ENCODE results near the gene SCN1A. TPM values are rescaled to one million over a fixed set of nuclear protein-coding genes. Genes with fewer than 3 reads are reported as not detected.

The SCN1A gene
- polyA plus RNA-seq, 1 of the 3 experiments (the other 2 are of a cell fraction), result not detected

- TF ChIP-seq FOXJ3 (CRISPR knock-in tag; IDR thresholded peaks at IDR 0.05), result no peak
Measured at GRCh38 chr2:166057370-166058164, 70.3 kb downstream of the SCN1A start (continued).

DNA sequence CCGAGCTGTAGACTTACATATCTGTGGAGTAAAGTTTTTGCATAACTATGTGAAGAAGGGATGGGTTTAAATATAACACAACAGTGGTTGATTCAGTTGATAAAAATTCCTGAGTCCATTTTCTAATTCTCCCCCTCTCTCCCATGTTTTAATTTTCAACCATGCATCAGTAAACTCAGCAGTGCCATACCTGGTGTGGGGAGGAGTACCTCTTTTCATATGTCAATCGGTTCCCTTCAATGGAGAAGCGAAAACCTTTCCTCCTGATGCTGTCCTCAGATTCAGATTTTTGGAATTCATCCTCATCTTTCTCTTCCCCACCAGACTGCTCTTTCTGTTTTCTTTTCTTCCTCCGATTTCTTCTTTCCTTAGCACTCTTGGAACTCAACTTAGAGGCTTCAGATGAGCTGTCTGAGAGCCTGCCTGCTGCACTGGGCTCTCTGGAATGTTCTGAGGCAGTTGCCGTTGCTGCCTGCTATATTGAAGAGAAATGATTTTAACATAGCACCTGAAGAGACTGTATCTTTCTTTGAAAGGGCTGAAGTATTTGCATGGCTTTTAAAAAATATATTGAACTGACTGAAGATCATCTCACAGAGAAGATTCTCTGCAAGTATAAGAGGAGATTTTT lies 82.9 kb downstream of the SCN1A start:
- H3K4me3 ChIP-seq (ENCODE audit: low read depth in 2 of 2, low read length in 1 of 2), result no peak overlapping the region
- H3K27me3 ChIP-seq (ENCODE audit: insufficient read depth), result no peaks in the 10 kb centered on the region
- H3K27ac ChIP-seq (ENCODE audit: low read depth in 2 of 2, low read length in 1 of 2), result no peak overlapping the region
- no peaks in the 10 kb centered on the region for H3K9me3 ChIP-seq
- no peaks in the 10 kb centered on the region for H3K36me3 ChIP-seq (replicated peaks in 1 of 2; ENCODE audit: control insufficient read depth in 1 of 2, insufficient read depth in 2 of 2, low read length in 1 of 2)
- 70% methylated on average over 5 of the region's 5 CpGs for WGBS (ENCODE audit: low lambda C conversion rate)
- H4K20me1 ChIP-seq (ENCODE audit: insufficient read depth), result no peaks in the 10 kb centered on the region
- no peak overlapping the region for H3K4me2 ChIP-seq
- H3K9me2 ChIP-seq, result no peaks in the 10 kb centered on the region
- TF ChIP-seq CHD2 (IDR thresholded peaks at IDR 0.05; ENCODE audit: low read length, partially characterized antibody) (no peak), POLR2AphosphoS5 (IDR thresholded peaks at IDR 0.05; ENCODE audit: low read depth, low read length) (no peak), TCF12 (IDR thresholded peaks at IDR 0.05) (no peak), EP300 (IDR thresholded peaks at IDR 0.05; ENCODE audit: borderline replicate concordance in 1 of 2, low read depth in 1 of 2, low read length in 1 of 2) (no peak)
- TF ChIP-seq, protein P1, sequence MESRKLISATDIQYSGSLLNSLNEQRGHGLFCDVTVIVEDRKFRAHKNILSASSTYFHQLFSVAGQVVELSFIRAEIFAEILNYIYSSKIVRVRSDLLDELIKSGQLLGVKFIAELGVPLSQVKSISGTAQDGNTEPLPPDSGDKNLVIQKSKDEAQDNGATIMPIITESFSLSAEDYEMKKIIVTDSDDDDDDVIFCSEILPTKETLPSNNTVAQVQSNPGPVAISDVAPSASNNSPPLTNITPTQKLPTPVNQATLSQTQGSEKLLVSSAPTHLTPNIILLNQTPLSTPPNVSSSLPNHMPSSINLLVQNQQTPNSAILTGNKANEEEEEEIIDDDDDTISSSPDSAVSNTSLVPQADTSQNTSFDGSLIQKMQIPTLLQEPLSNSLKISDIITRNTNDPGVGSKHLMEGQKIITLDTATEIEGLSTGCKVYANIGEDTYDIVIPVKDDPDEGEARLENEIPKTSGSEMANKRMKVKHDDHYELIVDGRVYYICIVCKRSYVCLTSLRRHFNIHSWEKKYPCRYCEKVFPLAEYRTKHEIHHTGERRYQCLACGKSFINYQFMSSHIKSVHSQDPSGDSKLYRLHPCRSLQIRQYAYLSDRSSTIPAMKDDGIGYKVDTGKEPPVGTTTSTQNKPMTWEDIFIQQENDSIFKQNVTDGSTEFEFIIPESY (IDR thresholded peaks at IDR 0.05; ENCODE audit: borderline replicate concordance, low read depth), result no peak
- POLR2A ChIA-PET, result no interaction called here
- H3K4me1 ChIP-seq (ENCODE audit: control insufficient read depth in 1 of 2, insufficient read depth in 2 of 2, low read depth in 1 of 2, low read length in 1 of 2), result no peaks in the 10 kb centered on the region; a peak in 2 of 4 replicates
- H2AFZ ChIP-seq (ENCODE audit: low read depth), result no peak overlapping the region; the same call in 1 of the 2 replicates
- H3K79me2 ChIP-seq (ENCODE audit: insufficient read depth), result no peaks in the 10 kb centered on the region
- CTCF ChIA-PET, result interaction anchor here (0.7 kb wide), 1 partner anchor 60 kb away, joined by 3 read pairs; no protein-coding TSS in a partner anchor
- no peaks in the 10 kb centered on the region for H3F3A ChIP-seq (replicated peaks; ENCODE audit: insufficient read depth)
- H3K9ac ChIP-seq, result no peak overlapping the region
- DNase-seq, result no peak

DNA sequence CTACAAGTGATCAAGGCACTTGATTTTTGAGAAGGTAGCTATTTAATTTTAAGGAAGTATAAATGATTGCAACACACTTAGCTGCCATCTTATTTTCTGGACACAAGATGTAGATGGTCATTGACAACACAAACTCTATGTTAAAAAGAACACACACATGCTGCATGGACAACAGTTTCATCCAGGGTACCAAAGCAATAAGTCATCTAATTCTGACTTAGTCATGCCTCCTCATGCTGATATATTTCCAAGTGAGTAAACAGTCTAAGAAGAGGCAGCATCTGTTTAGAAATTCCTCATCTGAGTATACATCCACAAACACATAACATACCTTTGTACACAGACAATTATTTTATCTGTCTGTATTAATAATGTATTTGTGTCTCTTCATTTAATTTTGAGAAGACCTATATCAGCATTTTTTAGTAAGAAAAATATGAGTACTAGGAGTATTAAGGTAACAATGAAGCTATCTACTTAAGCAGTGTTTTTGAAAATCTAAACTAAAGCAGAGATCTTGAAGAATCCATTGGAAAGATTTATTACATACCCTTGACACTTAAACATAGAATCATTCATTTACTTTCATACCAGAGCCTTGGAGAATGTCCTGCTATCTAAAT lies 84.9 kb downstream of the SCN1A start:
- no peaks in the 10 kb centered on the region for H3K9me2 ChIP-seq
- no peaks in the 10 kb centered on the region for H3K9me3 ChIP-seq
- ChIA-PET POLR2A (no interaction called here), CTCF (interaction anchor here (0.6 kb wide), 1 partner anchor 15 kb away, joined by 3 read pairs; no protein-coding TSS in a partner anchor)
- H3K36me3 ChIP-seq (replicated peaks in 1 of 2; ENCODE audit: control insufficient read depth in 1 of 2, insufficient read depth in 2 of 2, low read length in 1 of 2), result no peaks in the 10 kb centered on the region
- no peaks in the 10 kb centered on the region for H3K27me3 ChIP-seq (ENCODE audit: insufficient read depth)
- no peaks in the 10 kb centered on the region for H4K20me1 ChIP-seq (ENCODE audit: insufficient read depth)
- no peaks in the 10 kb centered on the region; a peak in 1 of 4 replicates for H3K4me1 ChIP-seq (ENCODE audit: control insufficient read depth in 1 of 2, insufficient read depth in 2 of 2, low read depth in 1 of 2, low read length in 1 of 2)
- H3F3A ChIP-seq (replicated peaks; ENCODE audit: insufficient read depth), result no peaks in the 10 kb centered on the region
- H3K27ac ChIP-seq (ENCODE audit: low read depth in 2 of 2, low read length in 1 of 2), result no peak overlapping the region
- no peaks in the 10 kb centered on the region for H3K79me2 ChIP-seq (ENCODE audit: insufficient read depth)
- H2AFZ ChIP-seq (ENCODE audit: low read depth), result no peak overlapping the region
- no peak for DNase-seq
- H3K4me2 ChIP-seq, result no peak overlapping the region
- no peak overlapping the region for H3K4me3 ChIP-seq (ENCODE audit: low read depth in 2 of 2, low read length in 1 of 2)
- TF ChIP-seq, protein P2, sequence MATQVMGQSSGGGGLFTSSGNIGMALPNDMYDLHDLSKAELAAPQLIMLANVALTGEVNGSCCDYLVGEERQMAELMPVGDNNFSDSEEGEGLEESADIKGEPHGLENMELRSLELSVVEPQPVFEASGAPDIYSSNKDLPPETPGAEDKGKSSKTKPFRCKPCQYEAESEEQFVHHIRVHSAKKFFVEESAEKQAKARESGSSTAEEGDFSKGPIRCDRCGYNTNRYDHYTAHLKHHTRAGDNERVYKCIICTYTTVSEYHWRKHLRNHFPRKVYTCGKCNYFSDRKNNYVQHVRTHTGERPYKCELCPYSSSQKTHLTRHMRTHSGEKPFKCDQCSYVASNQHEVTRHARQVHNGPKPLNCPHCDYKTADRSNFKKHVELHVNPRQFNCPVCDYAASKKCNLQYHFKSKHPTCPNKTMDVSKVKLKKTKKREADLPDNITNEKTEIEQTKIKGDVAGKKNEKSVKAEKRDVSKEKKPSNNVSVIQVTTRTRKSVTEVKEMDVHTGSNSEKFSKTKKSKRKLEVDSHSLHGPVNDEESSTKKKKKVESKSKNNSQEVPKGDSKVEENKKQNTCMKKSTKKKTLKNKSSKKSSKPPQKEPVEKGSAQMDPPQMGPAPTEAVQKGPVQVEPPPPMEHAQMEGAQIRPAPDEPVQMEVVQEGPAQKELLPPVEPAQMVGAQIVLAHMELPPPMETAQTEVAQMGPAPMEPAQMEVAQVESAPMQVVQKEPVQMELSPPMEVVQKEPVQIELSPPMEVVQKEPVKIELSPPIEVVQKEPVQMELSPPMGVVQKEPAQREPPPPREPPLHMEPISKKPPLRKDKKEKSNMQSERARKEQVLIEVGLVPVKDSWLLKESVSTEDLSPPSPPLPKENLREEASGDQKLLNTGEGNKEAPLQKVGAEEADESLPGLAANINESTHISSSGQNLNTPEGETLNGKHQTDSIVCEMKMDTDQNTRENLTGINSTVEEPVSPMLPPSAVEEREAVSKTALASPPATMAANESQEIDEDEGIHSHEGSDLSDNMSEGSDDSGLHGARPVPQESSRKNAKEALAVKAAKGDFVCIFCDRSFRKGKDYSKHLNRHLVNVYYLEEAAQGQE (IDR thresholded peaks at IDR 0.05; ENCODE audit: low read depth, low read length), result no peak
- 0 out of 2 replicates have a peak, but pooled peaks have one; percentile 2 for TF ChIP-seq PBX3 (IDR thresholded peaks at IDR 0.05)
- no peak overlapping the region for H3K9ac ChIP-seq

Measured in SK-N-SH (cell line).